SK-N-SH treated with all-trans-retinoic acid at 6 μM for 48 hours (cell line): ENCODE data around the gene PIP4K2B.

ENCODE experiments used
- ARNTL ChIP-seq: fragments of 450-650 bp; formaldehyde crosslinking; IDR thresholded peaks from 2 replicates; pipeline ENCODE4 v1.5.0; 2020; ENCODE audit warnings: low read depth, mild to moderate bottlenecking, moderate library complexity, borderline replicate concordance
- PPARA ChIP-seq: fragments of 250-450 bp; sonication (Bioruptor Pico); IDR thresholded peaks from 2 replicates; pipeline ENCODE4 v1.5.0; 2020; ENCODE audit warnings: mild to moderate bottlenecking, borderline replicate concordance
- SNAI2 ChIP-seq: fragments of 250-450 bp; sonication (Bioruptor Pico); IDR thresholded peaks from 2 replicates; pipeline ENCODE4 v1.5.0; 2020; ENCODE audit warnings: mild to moderate bottlenecking, moderate library complexity

DNA sequence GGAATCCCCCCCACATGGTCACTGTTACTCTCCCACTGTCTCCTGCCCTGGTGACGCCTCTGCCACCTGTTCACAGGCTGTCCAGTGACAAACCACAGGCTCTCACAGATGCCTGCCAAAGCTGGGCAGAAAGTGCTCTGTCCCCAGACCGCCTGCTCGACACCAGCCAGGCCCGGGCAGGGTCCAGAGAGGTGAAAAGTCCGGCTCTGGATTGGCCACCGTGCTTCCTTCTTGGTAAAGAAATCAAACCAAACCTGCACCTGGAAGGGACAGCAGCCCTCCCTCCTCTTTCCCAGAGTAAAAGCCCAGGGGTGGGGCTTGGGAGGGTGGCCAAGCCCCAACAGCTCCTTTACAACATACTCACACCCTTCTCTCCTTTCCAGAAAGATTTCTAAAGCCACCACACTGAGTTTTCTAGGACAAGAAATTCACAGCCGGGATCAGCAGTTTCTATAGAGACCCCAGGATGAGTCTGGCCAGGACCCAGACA, 57.4 kb downstream of the PIP4K2B start:
- TF ChIP-seq PPARA (CRISPR knock-in tag) (no peak), SNAI2 (CRISPR knock-in tag) (no peak), ARNTL (CRISPR knock-in tag) (no peak)
